ENCODE data around the gene TERT. TPM values are rescaled to one million over a fixed set of nuclear protein-coding genes. Genes with fewer than 3 reads are reported as not detected.

Gene TERT
- total RNA-seq, 2 experiments from 2014 or later = 156 to 198 TPM

DNA sequence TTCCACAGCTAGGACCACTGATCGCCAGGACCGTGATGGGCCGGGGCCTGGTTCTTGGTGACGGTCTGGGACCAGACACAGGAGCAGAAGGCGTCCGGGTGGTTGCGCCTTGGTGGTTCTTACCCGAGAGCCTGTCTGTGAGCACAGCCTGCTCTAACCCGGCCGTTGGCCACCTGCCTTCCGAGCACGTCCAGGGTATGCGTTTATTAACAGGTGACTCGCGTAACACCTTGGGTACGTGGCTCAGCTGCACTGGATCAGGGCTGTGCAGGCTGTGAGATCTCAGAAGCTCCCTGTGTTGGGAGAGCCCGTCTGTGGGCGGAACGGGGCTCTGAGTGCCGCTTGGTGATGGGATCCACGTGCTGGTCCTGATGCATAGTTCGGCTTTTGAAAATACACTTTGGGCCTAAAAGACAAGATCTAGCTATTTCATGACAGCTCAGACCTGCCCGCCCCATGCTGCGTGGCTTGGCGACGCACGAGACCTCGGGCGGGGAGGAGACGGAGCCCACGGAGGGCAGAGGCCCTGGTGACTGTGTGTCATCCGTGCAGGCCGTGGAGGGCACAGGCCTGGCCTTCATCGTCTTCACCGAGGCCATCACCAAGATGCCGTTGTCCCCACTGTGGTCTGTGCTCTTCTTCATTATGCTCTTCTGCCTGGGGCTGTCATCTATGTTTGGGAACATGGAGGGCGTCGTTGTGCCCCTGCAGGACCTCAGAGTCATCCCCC is 76.4 kb downstream of the TERT start:
- no TSS peak for BruUV-seq (replicated peaks)
- intact Hi-C loops (cut with micrococcal nuclease; ENCODE audit: unreplicated experiment) = no loop called here
- H3K36me3 ChIP-seq (ENCODE audit: insufficient read depth, low read length) = no peaks in the 10 kb centered on the region
- DNase-seq (ENCODE audit: low spot score) = no peak
- no peaks in the 10 kb centered on the region for H3K9me2 ChIP-seq (ENCODE audit: insufficient read depth, low read length)
- no peaks in the 10 kb centered on the region for H3K9me3 ChIP-seq (ENCODE audit: low read length)
- H3K27ac ChIP-seq (ENCODE audit: low read depth, low read length, poor library complexity, severe bottlenecking) = no peak overlapping the region
- H3K4me2 ChIP-seq (ENCODE audit: low read length) = no peak overlapping the region
- H3K79me2 ChIP-seq (ENCODE audit: insufficient read depth, low read depth, low read length) = no peaks in the 10 kb centered on the region
- POLR2A ChIA-PET = no interaction called here
- no peaks in the 10 kb centered on the region for H3K4me1 ChIP-seq (ENCODE audit: insufficient read depth, low read length, poor library complexity, severe bottlenecking)
- H3K4me3 ChIP-seq (ENCODE audit: low read depth, low read length, poor library complexity, severe bottlenecking) = no peak overlapping the region
- no peak for TF ChIP-seq EZH2phosphoT487 (IDR thresholded peaks at IDR 0.05; ENCODE audit: borderline replicate concordance, low read depth, low read length)
- TF ChIP-seq, protein P1, sequence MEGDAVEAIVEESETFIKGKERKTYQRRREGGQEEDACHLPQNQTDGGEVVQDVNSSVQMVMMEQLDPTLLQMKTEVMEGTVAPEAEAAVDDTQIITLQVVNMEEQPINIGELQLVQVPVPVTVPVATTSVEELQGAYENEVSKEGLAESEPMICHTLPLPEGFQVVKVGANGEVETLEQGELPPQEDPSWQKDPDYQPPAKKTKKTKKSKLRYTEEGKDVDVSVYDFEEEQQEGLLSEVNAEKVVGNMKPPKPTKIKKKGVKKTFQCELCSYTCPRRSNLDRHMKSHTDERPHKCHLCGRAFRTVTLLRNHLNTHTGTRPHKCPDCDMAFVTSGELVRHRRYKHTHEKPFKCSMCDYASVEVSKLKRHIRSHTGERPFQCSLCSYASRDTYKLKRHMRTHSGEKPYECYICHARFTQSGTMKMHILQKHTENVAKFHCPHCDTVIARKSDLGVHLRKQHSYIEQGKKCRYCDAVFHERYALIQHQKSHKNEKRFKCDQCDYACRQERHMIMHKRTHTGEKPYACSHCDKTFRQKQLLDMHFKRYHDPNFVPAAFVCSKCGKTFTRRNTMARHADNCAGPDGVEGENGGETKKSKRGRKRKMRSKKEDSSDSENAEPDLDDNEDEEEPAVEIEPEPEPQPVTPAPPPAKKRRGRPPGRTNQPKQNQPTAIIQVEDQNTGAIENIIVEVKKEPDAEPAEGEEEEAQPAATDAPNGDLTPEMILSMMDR (conservative IDR thresholded peaks at IDR 0.05; ENCODE audit: low read length) = no peak
- H4K20me1 ChIP-seq (ENCODE audit: insufficient read depth, low read length) = no peaks in the 10 kb centered on the region
- no peak overlapping the region for H2AFZ ChIP-seq (ENCODE audit: low read length)
- CTCF ChIA-PET (ENCODE audit: unreplicated experiment) = no interaction called here

DNA sequence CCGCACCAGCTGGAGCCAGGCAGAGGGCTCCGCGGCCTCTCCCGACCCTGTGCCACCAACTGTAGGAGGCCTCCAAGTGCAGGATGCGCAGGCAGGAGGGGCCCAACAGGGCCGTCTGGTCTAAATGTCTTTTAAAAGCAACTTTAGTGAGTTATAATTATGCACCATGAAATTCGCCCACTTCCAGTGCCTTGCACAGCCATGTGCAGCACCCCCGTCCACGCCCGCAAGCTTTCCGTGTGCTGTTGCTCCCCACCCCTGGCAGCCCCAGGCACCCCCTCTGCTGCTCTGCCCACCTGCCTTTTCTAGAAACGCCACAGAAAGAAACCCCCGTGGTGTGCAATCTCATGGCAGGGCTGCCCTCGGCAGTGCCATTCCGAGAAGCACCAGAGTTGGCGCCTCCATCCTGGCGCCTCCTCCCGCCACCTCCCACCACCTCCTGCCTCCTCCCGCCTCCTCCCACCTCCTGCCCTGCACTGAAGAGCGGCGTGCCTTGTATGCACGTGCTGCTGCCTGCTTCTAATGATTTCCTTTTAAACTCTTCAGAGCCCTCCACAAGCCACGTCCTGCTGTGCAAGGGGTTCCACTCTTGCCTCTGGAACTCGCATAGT is 77.2 kb downstream of the TERT start:
- Histone ChIP-seq H3K36me3 (ENCODE audit: insufficient read depth, low read length) (no peaks in the 10 kb centered on the region), H3K4me3 (ENCODE audit: low read depth, low read length, poor library complexity, severe bottlenecking) (no peak overlapping the region), H3K9me2 (ENCODE audit: insufficient read depth, low read length) (no peaks in the 10 kb centered on the region), H4K20me1 (ENCODE audit: insufficient read depth, low read length) (no peaks in the 10 kb centered on the region), H2AFZ (ENCODE audit: low read length) (no peak overlapping the region), H3K4me1 (ENCODE audit: insufficient read depth, low read length, poor library complexity, severe bottlenecking) (no peaks in the 10 kb centered on the region), H3K4me2 (ENCODE audit: low read length) (no peak overlapping the region), H3K79me2 (ENCODE audit: insufficient read depth, low read depth, low read length) (no peaks in the 10 kb centered on the region), H3K27ac (ENCODE audit: low read depth, low read length, poor library complexity, severe bottlenecking) (no peak overlapping the region), H3K9me3 (ENCODE audit: low read length) (no peaks in the 10 kb centered on the region)
- intact Hi-C loops (cut with micrococcal nuclease; ENCODE audit: unreplicated experiment) = no loop called here
- ChIA-PET POLR2A (no interaction called here), CTCF (ENCODE audit: unreplicated experiment) (no interaction called here)
- no peak for TF ChIP-seq EZH2phosphoT487 (IDR thresholded peaks at IDR 0.05; ENCODE audit: borderline replicate concordance, low read depth, low read length)
- TF ChIP-seq, protein P1 (conservative IDR thresholded peaks at IDR 0.05; ENCODE audit: low read length) = no peak
- DNase-seq (ENCODE audit: low spot score) = no peak
- no TSS peak for BruUV-seq (replicated peaks)

DNA sequence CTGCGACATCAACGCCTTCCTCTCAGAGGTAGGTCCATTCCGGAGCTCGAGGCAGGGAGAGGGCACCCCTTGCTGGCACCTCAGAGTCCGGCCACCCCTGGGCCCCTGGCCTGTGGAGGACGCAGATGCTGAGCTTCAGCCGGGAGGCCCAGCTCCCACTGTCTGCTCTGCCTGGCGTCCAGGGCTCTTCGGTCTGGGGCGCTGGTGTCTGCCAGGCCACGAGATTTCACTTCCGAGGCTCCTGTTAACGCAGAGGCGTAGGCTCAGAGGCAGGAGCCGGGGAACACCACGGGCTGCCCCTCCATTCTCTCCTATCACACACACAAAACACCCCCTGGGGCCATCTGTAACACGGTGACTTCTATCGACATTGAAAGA is 78.0 kb downstream of the TERT start:
- H3K79me2 ChIP-seq (ENCODE audit: insufficient read depth, low read depth, low read length) = no peaks in the 10 kb centered on the region
- H3K9me2 ChIP-seq (ENCODE audit: insufficient read depth, low read length) = no peaks in the 10 kb centered on the region
- no peaks in the 10 kb centered on the region for H4K20me1 ChIP-seq (ENCODE audit: insufficient read depth, low read length)
- no peak overlapping the region for H3K27ac ChIP-seq (ENCODE audit: low read depth, low read length, poor library complexity, severe bottlenecking)
- TF ChIP-seq, protein P1 (conservative IDR thresholded peaks at IDR 0.05; ENCODE audit: low read length) = no peak
- no peak for TF ChIP-seq EZH2phosphoT487 (IDR thresholded peaks at IDR 0.05; ENCODE audit: borderline replicate concordance, low read depth, low read length)
- H3K4me3 ChIP-seq (ENCODE audit: low read depth, low read length, poor library complexity, severe bottlenecking) = no peak overlapping the region
- H3K4me2 ChIP-seq (ENCODE audit: low read length) = no peak overlapping the region
- intact Hi-C loops (cut with micrococcal nuclease; ENCODE audit: unreplicated experiment) = no loop called here
- POLR2A ChIA-PET = no interaction called here
- no TSS peak for BruUV-seq (replicated peaks)
- no peaks in the 10 kb centered on the region for H3K36me3 ChIP-seq (ENCODE audit: insufficient read depth, low read length)
- H2AFZ ChIP-seq (ENCODE audit: low read length) = no peak overlapping the region
- no peaks in the 10 kb centered on the region for H3K4me1 ChIP-seq (ENCODE audit: insufficient read depth, low read length, poor library complexity, severe bottlenecking)
- CTCF ChIA-PET (ENCODE audit: unreplicated experiment) = no interaction called here
- DNase-seq (ENCODE audit: low spot score) = no peak
- H3K9me3 ChIP-seq (ENCODE audit: low read length) = no peaks in the 10 kb centered on the region
